Activated CD4-positive, alpha-beta T cell treated with anti-CD3 and anti-CD28 coated beads, Interleukin-2, Interleukin-6, amounts not matched to agents 100 ng/mL and 50 ng/mL, durations not matched to agents 16 hours and 8 hours (primary cell): Measurements from ENCODE around the gene HMGN4.
A peak's percentile ranks its signal among the peaks of the same experiment; 100 is the strongest.
"Not testable (repeated sequence)": the region's sequence is repeated elsewhere in the genome, so short reads cannot be mapped to it uniquely, and the experiment has no call there.

Experiments
- DNase-seq: peaks from one replicate; pipeline ENCODE4 v3.0.0-alpha.2; 2020

The HMGN4 gene

GRCh38 chr6:26537846-26538571 lies at the start of gene HMGN4:
HMGN4 (plus strand) TSS chr6:26538366; CDS start chr6:26545207, 6,841 bp downstream.
- peak; percentile 91 for DNase-seq

GRCh38 chr6:26489996-26490964 lies 47.9 kb upstream of the HMGN4 start:
- peak; percentile 37 for DNase-seq

DNA sequence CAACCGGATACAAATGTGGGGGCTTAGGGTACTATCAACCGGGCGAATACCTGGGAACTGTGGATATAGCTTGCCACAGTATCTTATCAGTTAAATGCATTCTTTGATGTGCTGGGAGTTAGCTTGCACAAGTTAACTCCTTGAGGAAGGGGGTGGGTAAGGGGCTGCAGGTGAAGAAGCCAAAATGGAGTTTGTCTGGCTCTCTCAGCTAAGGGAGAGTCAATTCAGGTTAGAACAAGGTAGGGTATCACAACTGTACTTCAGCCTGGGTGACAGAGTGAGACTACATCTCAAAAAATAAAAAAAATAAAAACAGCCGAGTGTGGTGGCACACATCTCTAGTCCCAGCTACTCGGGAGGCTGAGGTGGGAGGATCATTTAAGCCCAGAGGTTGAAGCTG lies 46.6 kb upstream of the HMGN4 start:
- no peak for DNase-seq

- DNase-seq, result no peak
Observed at GRCh38 chr6:26493258-26493657, 44.9 kb upstream of the HMGN4 start.

GRCh38 chr6:26494117-26494516 lies 44.0 kb upstream of the HMGN4 start:
- DNase-seq, result no peak

- DNase-seq, result no peak
Observed at GRCh38 chr6:26495281-26495680, 42.9 kb upstream of the HMGN4 start.

- no peak for DNase-seq
Observed at GRCh38 chr6:26497610-26498009, 40.6 kb upstream of the HMGN4 start.

GRCh38 chr6:26500102-26500501 lies 38.1 kb upstream of the HMGN4 start, which contains the start of gene BTN1A1:
BTN1A1 (plus strand) TSS chr6:26500303; CDS start chr6:26501287, 984 bp downstream.
- DNase-seq, result no peak

DNA sequence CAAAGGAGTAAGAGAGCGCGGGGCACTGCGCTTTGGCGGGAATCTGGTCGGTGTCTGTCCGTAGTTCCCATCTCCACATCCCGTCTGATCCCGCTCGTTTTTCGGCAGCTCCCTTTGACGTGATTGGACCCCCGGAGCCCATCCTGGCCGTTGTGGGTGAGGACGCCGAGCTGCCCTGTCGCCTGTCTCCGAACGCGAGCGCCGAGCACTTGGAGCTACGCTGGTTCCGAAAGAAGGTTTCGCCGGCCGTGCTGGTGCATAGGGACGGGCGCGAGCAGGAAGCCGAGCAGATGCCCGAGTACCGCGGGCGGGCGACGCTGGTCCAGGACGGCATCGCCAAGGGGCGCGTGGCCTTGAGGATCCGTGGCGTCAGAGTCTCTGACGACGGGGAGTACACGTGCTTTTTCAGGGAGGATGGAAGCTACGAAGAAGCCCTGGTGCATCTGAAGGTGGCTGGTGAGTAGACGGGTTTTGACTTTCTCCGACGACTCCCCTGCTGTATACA lies 36.6 kb upstream of the HMGN4 start:
- peak; percentile 26 for DNase-seq

GRCh38 chr6:26502165-26502564 lies 36.0 kb upstream of the HMGN4 start:
- DNase-seq, result no peak

- no peak for DNase-seq
Observed at GRCh38 chr6:26502626-26503025, 35.5 kb upstream of the HMGN4 start.

- no peak for DNase-seq
Observed at GRCh38 chr6:26507658-26508057, 30.5 kb upstream of the HMGN4 start.

GRCh38 chr6:26511033-26511432 lies 27.1 kb upstream of the HMGN4 start:
- not testable (repeated sequence) for DNase-seq

DNA sequence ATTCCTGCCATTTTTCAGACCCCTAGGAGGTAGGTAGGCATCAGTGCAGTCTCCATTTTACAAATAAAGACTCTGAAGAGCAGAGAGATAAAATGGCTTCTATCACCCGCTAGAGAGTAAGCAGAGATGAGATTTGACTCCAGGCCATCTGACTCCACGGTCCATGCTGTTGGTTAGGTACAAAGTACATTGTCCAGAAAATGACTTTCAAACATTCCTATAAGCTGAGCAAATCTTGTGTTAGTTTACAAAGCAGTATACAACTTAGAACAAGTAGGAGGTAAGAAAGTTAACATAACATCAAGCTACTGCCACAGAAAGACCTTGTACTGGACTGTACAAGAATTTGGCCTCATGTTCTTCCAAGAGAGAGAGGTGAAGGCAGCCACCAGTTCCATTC lies 23.2 kb upstream of the HMGN4 start:
- DNase-seq, result no peak

- no peak for DNase-seq
Observed at GRCh38 chr6:26516481-26517427, 21.4 kb upstream of the HMGN4 start.

DNA sequence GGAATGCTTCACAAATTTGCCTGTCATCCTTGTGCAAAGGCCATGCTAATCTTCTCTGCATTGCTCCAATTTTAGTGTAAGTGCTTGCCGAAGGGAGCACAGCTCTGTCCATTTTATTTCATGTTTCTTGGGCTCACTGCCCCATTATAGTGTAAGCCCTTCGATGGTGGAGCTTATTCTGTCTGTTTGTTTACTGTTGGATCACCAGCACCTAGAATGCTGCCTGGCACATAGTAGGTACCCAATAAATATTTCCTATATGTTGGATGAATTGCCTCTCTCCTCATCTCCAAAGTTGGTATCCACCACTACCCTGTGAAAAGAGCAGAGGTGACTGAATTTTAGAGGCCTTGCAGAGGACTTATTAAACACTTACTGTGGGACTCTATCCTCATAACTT lies 18.8 kb upstream of the HMGN4 start:
- no peak for DNase-seq

- no peak for DNase-seq
Observed at GRCh38 chr6:26520237-26520849, 17.8 kb upstream of the HMGN4 start.

DNA sequence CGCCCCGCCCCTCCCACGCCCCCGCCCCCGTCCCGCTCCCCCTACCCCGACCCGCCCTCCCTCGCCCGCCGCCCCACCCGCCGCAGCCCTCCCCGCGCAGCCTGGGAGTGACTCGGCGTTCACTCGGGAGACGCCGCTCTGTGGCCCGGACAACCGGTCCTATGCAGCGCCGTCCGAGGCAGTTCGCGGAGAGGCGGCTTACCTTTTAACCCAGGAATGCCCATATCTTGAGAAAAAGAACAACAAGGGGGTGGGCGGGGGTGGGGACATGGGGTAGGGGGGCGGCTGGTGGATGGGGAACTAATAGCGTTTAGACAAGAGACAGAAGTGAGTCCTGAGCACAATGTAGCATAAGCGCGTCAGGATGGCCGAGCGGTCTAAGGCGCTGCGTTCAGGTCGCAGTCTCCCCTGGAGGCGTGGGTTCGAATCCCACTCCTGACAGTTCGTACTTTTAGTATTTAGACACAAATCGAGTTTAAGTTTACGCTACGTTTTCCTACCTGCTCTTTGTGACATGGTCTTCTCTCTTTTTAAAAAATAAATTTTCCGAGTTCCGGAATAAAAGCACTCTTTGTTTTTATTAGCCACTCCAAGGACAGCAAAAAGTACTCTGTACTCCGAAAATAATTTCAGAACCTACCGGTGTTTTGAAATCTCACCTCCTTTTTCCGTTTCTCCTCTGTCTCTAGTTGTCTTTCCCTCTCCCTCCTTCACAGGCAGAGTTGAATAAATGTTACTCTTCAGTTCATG lies 17.1 kb upstream of the HMGN4 start:
- peak; percentile 86 for DNase-seq

DNA sequence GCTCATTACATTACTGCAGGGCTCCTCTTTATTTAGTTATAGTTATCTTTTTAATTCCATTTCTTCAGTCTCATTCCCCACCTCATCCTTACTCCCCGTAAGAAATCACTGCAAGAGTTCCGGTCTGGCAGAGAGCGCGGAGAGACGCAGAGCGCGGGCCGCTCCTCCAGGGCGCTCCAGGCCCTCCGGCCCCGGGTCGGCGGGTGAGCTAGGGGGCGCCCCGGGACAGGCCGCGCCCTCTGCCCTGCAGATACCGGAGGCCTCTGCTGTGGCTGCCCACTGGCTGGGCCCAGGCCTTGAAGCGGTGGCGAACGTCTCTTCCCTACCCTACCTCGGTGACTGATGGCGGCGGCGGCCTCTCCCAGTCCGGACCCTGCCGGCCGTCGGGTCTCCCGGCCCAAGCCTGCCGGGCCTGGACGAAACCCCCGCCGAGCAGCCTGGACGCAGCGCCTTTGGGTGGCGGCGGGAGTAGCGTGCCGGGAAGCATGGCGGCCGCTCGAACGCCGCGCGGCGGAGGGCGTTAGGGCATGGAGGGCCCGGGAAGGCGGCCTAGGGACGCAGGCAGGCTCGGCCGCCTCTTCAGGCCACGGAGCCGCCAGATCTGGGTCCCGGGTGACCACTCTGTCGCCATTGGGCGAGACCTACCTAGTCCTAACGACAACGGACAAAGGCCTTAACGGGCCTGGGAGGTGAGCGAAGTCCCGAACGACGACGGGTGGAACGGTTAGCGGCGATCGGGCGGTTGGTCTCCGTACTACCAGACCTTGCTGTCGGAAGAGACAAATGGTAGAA lies 16.4 kb upstream of the HMGN4 start:
- peak; percentile 88 for DNase-seq

DNA sequence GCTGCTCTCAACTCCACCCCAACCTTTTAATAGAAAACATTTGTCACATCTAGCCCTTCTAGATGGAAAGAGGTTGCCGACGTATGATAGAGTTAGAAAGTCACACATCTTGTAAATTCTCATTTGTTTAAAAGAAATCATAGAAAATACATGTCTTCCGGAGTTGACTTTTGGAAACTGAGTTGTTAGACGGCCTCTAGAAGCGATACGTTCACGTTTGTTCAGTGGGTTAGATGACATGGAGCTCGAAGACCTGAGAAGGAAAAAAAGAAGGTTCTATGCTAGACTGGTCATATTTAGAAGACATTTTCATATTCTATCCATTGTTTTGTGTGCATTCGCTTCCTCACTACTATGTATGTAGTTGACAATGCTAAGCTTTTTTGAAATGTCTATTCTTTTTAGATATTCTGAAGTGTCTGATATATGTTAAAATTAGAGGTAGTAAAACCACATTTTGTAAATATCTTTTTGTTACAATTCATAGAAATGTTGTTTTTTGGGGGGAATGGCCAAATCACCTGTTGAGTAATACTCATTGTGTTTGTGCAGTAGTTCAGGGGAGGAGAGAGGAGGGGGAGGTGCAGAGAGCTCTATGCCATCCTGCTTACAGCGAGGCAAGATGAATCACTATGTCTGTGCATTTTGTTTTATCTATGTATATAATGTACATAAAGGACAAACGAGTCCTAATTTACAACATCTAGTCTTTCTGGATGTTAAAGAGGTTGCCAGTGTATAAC lies 15.5 kb upstream of the HMGN4 start:
- DNase-seq, result peak; percentile 39
